Thoracic aorta (tissue), 2 donors: ENCODE data around the gene MAGEF1. TPM values are rescaled to one million over a fixed set of nuclear protein-coding genes. Genes with fewer than 3 reads are reported as not detected.

Experiments
- ATAC-seq: fragments of 150-250 bp; one replicate; pipeline ENCODE4 v1.8.0; 2017; ENCODE audit warnings: low read depth; ENCODE audit not compliant: insufficient number of reproducible peaks, low FRiP score
- DNase-seq: peaks from one replicate; pipeline ENCODE4 v3.0.0-alpha.2; 2020; ENCODE audit warnings: low spot score
- H3K27ac ChIP-seq, 2 donors: fragments of 200-600 bp; sonication (generic); 1 replicate in 1 of 2; 2 replicates in 1 of 2; pipeline ENCODE4 v1.5.1; 2016; ENCODE audit warnings: mild to moderate bottlenecking in 2 of 2, moderate library complexity in 2 of 2
- H3K27me3 ChIP-seq: fragments of 200-600 bp; sonication (generic); replicated peaks from 2 replicates; pipeline ENCODE4 v1.6.0; 2016; ENCODE audit warnings: mild to moderate bottlenecking; ENCODE audit not compliant: insufficient read depth
- H3K36me3 ChIP-seq: fragments of 200-600 bp; sonication (generic); one replicate; pipeline ENCODE4 v1.5.1; 2016
- H3K4me1 ChIP-seq, 2 donors: fragments of 200-600 bp; sonication (generic); 1 replicate in 1 of 2; 2 replicates in 1 of 2; pipeline versions ENCODE4 v1.5.1 to v1.6.0; 2016; ENCODE audit warnings: low read depth in 2 of 2, mild to moderate bottlenecking in 1 of 2; ENCODE audit not compliant: control insufficient read depth in 1 of 2
- H3K4me3 ChIP-seq: fragments of 200-600 bp; sonication (generic); 2 replicates; pipeline ENCODE4 v1.5.1; 2016; ENCODE audit warnings: mild to moderate bottlenecking
- H3K9me3 ChIP-seq: fragments of 200-600 bp; sonication (generic); 2 replicates; pipeline ENCODE4 v1.5.1; 2016
- CTCF ChIP-seq: fragments of 200-600 bp; sonication (generic); IDR thresholded peaks from one replicate; pipeline ENCODE4 v1.5.1; 2019; ENCODE audit warnings: antibody characterized with exemption
- total RNA-seq, 2 donors: library from RNA; depleted of rRNA; stranded (reverse); fragments of >200 nt; gene quantifications; one replicate each; pipeline versions ENCODE4 v1.1.0 to v1.2.3, GENCODE V29; 2016

MAGEF1 gene
- total RNA-seq, 2 donors from 2014 or later: 26.1 TPM

- H3K36me3 ChIP-seq: no peaks in the 10 kb centered on the region
- no peaks in the 10 kb centered on the region for H3K9me3 ChIP-seq
- no peaks in the 10 kb centered on the region for H3K27me3 ChIP-seq
- no peak overlapping the region for H3K27ac ChIP-seq
- H3K4me1 ChIP-seq: no peaks in the 10 kb centered on the region
- no peak for TF ChIP-seq CTCF
- no peak for DNase-seq
- H3K4me3 ChIP-seq: no peak overlapping the region
- no peak for ATAC-seq
Observed at GRCh38 chr3:184751204-184752040, 39.6 kb upstream of the MAGEF1 start.

GRCh38 chr3:184750349-184751083, 38.7 kb upstream of the MAGEF1 start:
- DNase-seq: no peak
- TF ChIP-seq CTCF: no peak
- Histone ChIP-seq H3K4me1 (no peaks in the 10 kb centered on the region), H3K9me3 (no peaks in the 10 kb centered on the region), H3K36me3 (no peaks in the 10 kb centered on the region), H3K27me3 (no peaks in the 10 kb centered on the region), H3K4me3 (no peak overlapping the region), H3K27ac (no peak overlapping the region)
- no peak for ATAC-seq

GRCh38 chr3:184749168-184749744, 37.4 kb upstream of the MAGEF1 start:
- TF ChIP-seq CTCF: no peak
- DNase-seq: no peak
- Histone ChIP-seq H3K27ac (no peak overlapping the region), H3K27me3 (no peaks in the 10 kb centered on the region), H3K4me3 (no peak overlapping the region), H3K9me3 (no peaks in the 10 kb centered on the region), H3K4me1 (no peaks in the 10 kb centered on the region), H3K36me3 (no peaks in the 10 kb centered on the region)
- ATAC-seq: no peak

GRCh38 chr3:184748219-184749135, 36.6 kb upstream of the MAGEF1 start:
- Histone ChIP-seq H3K27me3 (no peaks in the 10 kb centered on the region), H3K9me3 (no peaks in the 10 kb centered on the region), H3K27ac (no peak overlapping the region), H3K4me3 (no peak overlapping the region), H3K36me3 (no peaks in the 10 kb centered on the region), H3K4me1 (no peaks in the 10 kb centered on the region)
- no peak for ATAC-seq
- TF ChIP-seq CTCF: no peak
- no peak for DNase-seq
